Measurements from ENCODE around the gene RGS3.

The RGS3 gene

DNA sequence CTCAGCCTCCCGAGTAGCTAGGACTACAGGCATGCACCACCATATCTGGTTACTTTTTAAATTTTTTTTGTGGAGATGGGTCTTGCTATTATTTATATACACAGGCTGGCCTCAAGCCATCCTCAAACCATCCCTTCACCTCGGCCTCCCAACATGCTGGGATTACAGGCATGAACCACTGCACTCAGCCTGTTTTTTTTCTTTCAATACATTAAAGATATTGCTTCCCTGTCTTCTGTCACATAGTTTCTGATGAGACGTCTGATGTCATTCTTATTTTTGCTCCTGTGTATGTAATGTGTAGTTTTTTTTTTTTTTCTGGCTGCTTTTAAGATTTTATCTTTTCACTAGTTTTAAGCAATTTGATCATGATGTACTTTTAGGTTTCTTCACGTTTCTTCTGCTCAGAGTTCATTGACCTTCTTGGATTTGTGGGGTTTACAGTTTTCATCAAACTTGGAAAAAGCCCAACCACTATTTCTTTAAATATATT, 11.4 kb upstream of the RGS3 start:
- no peak for DNase-seq (ENCODE audit: low read depth)
- no peak overlapping the region for H3K4me3 ChIP-seq (ENCODE audit: low read length)
- TF ChIP-seq, protein P1, sequence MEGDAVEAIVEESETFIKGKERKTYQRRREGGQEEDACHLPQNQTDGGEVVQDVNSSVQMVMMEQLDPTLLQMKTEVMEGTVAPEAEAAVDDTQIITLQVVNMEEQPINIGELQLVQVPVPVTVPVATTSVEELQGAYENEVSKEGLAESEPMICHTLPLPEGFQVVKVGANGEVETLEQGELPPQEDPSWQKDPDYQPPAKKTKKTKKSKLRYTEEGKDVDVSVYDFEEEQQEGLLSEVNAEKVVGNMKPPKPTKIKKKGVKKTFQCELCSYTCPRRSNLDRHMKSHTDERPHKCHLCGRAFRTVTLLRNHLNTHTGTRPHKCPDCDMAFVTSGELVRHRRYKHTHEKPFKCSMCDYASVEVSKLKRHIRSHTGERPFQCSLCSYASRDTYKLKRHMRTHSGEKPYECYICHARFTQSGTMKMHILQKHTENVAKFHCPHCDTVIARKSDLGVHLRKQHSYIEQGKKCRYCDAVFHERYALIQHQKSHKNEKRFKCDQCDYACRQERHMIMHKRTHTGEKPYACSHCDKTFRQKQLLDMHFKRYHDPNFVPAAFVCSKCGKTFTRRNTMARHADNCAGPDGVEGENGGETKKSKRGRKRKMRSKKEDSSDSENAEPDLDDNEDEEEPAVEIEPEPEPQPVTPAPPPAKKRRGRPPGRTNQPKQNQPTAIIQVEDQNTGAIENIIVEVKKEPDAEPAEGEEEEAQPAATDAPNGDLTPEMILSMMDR (conservative IDR thresholded peaks at IDR 0.05; ENCODE audit: low read depth, low read length) = no peak

DNA sequence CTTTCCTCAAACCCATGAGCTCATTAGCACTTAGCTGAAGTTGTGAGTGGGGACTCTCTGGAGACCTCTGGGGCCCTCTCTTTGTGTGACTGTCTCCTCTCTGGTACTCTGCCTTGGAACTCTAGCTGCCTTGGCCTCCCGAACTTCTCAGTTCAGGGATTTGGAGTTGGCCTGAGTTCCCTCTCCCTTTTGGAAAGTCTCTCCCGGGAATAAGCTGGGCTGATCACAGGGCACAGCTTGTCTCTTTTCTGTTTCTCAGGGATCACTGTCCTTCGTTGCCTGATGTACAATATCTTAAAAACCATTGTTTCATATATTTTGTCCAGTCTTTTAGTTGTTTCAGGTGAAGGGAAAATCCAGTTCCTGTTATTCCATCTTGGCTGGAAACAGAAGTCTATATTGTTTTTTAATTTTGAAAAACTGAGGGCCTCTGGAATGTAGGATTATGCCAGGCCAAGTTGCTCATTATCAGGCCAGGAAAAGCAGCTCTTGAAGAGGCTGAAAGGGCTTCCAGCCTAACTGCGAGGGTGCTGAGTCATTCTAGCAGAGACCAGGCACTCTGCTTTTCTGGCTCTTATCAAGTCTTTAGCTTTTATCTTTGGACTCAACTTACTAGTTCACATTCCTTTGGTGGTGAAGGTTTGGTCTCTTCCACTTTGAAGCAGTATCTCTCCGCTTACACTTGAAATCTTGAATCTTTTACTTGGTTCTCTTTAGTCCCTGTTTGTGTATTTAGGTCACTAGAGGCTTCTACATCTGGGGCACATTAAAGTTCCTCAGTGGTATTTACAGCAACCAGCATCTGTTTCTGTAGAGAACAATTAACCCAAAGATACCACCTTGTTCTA, 8.4 kb upstream of the RGS3 start:
- TF ChIP-seq, protein P1 (conservative IDR thresholded peaks at IDR 0.05; ENCODE audit: low read depth, low read length) = no peak
- DNase-seq (ENCODE audit: low read depth) = peak; percentile 87
- no peak overlapping the region for H3K4me3 ChIP-seq (ENCODE audit: low read length)

DNA sequence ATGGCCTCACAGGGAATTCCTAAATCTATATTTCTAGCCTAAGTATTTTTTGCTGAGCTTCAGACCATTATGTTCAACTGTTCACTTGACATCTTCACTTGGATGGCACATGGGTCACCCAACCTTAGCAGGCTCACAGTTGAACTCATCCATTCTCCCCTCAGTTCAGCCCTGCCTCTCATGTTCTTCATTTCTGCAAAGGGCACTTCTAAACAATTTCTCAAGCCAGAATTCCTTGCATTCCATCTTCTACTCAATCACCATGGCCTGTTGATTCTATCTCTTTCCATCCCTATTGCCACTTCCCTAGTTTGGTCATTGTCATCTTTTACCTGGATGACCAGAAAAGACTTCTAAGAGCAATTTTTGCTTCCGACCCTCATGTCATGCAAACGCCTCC, 7.3 kb upstream of the RGS3 start:
- no peak for DNase-seq (ENCODE audit: low read depth)
- TF ChIP-seq, protein P1 (conservative IDR thresholded peaks at IDR 0.05; ENCODE audit: low read depth, low read length) = no peak
- H3K4me3 ChIP-seq (ENCODE audit: low read length) = no peak overlapping the region

DNA sequence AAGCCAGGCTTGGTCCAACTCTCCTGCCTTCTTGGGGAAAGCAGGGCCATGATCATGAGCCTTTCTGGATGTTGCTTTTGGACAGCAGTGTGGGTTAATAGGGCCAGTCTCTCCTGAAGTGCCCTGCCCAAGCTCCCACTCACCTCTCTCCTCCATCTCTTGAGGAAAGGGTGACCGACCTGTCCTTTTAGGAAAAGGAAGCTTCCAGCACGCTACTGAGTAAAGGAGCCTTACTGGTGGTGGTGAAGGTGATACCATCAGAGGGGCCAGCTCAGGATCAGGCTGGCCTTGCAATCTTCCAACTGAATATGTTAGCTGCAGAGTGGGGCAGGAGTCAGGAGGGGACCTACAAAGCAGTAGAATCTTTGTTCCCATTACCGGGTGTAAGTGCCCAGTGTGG, 2.2 kb upstream of the RGS3 start:
- TF ChIP-seq, protein P1 (conservative IDR thresholded peaks at IDR 0.05; ENCODE audit: low read depth, low read length) = no peak

DNA sequence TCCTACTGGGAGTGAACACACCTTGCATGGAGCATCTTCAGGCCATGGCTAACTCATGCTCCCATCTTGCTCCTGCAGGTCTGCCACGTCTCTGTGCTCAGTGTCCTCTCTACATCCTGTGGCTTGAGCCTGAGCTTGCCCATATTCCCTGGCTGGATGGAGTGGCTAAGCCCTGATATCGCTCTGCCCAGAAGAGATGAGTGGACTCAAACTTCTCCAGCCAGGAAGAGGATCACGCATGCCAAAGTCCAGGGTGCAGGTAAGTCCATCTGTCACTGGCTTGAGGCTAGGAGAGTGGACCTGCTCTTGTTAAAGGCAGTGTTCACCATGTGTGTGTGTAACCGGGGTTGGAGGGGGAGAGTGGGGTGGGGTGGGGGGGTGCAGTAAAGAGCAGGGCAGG, 1.6 kb upstream of the RGS3 start:
- TF ChIP-seq, protein P1 (conservative IDR thresholded peaks at IDR 0.05; ENCODE audit: low read depth, low read length) = no peak
- DNase-seq (ENCODE audit: low read depth) = no peak
- no peak overlapping the region for H3K4me3 ChIP-seq (ENCODE audit: low read length)

More for the DNA sequence above, 2.2 kb upstream of the RGS3 start:
- no peak for DNase-seq (ENCODE audit: low read depth)
- no peak overlapping the region for H3K4me3 ChIP-seq (ENCODE audit: low read length)

DNA sequence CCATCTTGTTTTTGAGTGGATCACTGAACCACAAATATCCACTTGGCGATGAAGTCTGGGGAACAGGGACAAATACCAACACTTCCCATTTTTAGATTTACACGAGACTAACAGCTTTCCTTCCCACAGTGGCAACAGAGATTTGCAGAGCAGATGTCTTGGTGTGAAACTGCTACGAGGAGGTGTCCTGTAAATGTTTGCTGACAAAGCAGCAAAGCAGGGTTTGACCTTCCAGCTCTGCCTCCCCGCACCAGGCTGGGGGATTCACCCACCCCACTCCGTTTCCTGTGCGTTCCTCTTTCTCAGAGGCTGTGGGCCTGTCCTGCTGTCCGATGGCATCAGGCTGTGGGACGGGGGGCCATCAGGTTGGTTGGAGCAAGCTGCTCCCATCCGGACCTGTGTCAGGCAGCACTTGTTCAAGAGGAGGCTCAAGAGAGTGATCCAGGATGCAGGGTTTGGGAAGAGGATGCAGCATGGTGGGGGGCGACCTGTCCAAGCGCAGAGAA, 693 bp upstream of the RGS3 start:
- no peak for DNase-seq (ENCODE audit: low read depth)
- TF ChIP-seq, protein P1 (conservative IDR thresholded peaks at IDR 0.05; ENCODE audit: low read depth, low read length) = no peak
- no peak overlapping the region for H3K4me3 ChIP-seq (ENCODE audit: low read length)

DNA sequence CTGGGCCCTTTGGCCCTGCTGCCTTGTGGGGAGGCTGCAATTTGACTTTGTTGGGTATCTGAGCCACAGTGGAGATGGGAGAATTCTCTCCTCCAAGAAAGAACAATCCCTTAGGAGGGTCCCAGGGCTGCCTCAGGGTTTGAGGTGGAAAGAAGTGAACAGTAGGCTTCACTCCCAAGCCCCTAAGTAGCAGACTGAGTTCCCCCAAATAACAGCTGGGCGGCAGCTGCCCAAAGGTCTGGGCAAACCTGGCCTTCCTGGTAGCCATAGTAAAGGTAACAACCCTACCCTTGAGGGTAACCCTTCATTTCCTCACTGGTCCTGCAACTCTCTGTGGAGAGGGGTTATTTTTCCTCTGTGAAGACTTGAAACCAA, 746 bp downstream of the RGS3 start:
- H3K4me3 ChIP-seq (ENCODE audit: low read length) = peak overlapping the region; percentile 69
- TF ChIP-seq, protein P1 (conservative IDR thresholded peaks at IDR 0.05; ENCODE audit: low read depth, low read length) = no peak
- no peak for DNase-seq (ENCODE audit: low read depth)

Data from retinal pigment epithelial cell (primary cell).